ENCODE measurements around the gene ZNF729.

Gene ZNF729

GRCh38 chr19:22257916-22258315 is 28.3 kb upstream of the ZNF729 start:
- no peak overlapping the region for H3K9ac ChIP-seq (ENCODE audit: low read length)
- no peak overlapping the region for H3K4me3 ChIP-seq (ENCODE audit: low read depth, low read length, poor library complexity, severe bottlenecking)
- no peaks in the 10 kb centered on the region for H3K9me3 ChIP-seq (ENCODE audit: low read length)
- no peak overlapping the region for H3K27ac ChIP-seq (ENCODE audit: low read depth, low read length, poor library complexity, severe bottlenecking)
- H3K9me2 ChIP-seq (ENCODE audit: low read depth, low read length): no peaks in the 10 kb centered on the region
- no peaks in the 10 kb centered on the region for H3K4me1 ChIP-seq (ENCODE audit: insufficient read depth, low read length, severe bottlenecking)
- TF ChIP-seq CTCF (IDR thresholded peaks at IDR 0.05; ENCODE audit: low read length) (no peak), EZH2 (IDR thresholded peaks at IDR 0.05; ENCODE audit: borderline replicate concordance, low read length) (no peak)
- H3K27me3 ChIP-seq (ENCODE audit: insufficient read depth, low read length): no peaks in the 10 kb centered on the region
- H3K4me2 ChIP-seq (ENCODE audit: low read length): no peak overlapping the region
- H3K79me2 ChIP-seq (ENCODE audit: insufficient read depth, low read length): no peaks in the 10 kb centered on the region
- no peaks in the 10 kb centered on the region for H3F3A ChIP-seq (ENCODE audit: insufficient read depth, low read length)
- H3K36me3 ChIP-seq (ENCODE audit: insufficient read depth, low read length): no peaks in the 10 kb centered on the region
- no peaks in the 10 kb centered on the region for H4K20me1 ChIP-seq (ENCODE audit: insufficient read depth, low read length)
- H2AFZ ChIP-seq (ENCODE audit: low read length): no peak overlapping the region

- Histone ChIP-seq H3K27ac (ENCODE audit: low read depth, low read length, poor library complexity, severe bottlenecking) (no peak overlapping the region), H3K27me3 (ENCODE audit: insufficient read depth, low read length) (no peaks in the 10 kb centered on the region), H3K9ac (ENCODE audit: low read length) (no peak overlapping the region), H3K9me3 (ENCODE audit: low read length) (no peaks in the 10 kb centered on the region), H3K4me1 (ENCODE audit: insufficient read depth, low read length, severe bottlenecking) (no peaks in the 10 kb centered on the region), H3K79me2 (ENCODE audit: insufficient read depth, low read length) (no peaks in the 10 kb centered on the region), H4K20me1 (ENCODE audit: insufficient read depth, low read length) (no peaks in the 10 kb centered on the region), H3K9me2 (ENCODE audit: low read depth, low read length) (no peaks in the 10 kb centered on the region), H3F3A (ENCODE audit: insufficient read depth, low read length) (no peaks in the 10 kb centered on the region), H3K4me3 (ENCODE audit: low read depth, low read length, poor library complexity, severe bottlenecking) (no peak overlapping the region), H2AFZ (ENCODE audit: low read length) (no peak overlapping the region), H3K4me2 (ENCODE audit: low read length) (no peak overlapping the region), H3K36me3 (ENCODE audit: insufficient read depth, low read length) (no peaks in the 10 kb centered on the region)
- TF ChIP-seq EZH2 (IDR thresholded peaks at IDR 0.05; ENCODE audit: borderline replicate concordance, low read length): no peak
- TF ChIP-seq CTCF (IDR thresholded peaks at IDR 0.05; ENCODE audit: low read length): no peak
Observed at GRCh38 chr19:22260499-22260898, 25.7 kb upstream of the ZNF729 start.

GRCh38 chr19:22261596-22261995 is 24.6 kb upstream of the ZNF729 start:
- Histone ChIP-seq H3K9me3 (ENCODE audit: low read length) (no peaks in the 10 kb centered on the region), H3F3A (ENCODE audit: insufficient read depth, low read length) (no peaks in the 10 kb centered on the region), H3K36me3 (ENCODE audit: insufficient read depth, low read length) (no peaks in the 10 kb centered on the region), H4K20me1 (ENCODE audit: insufficient read depth, low read length) (no peaks in the 10 kb centered on the region), H2AFZ (ENCODE audit: low read length) (no peak overlapping the region), H3K79me2 (ENCODE audit: insufficient read depth, low read length) (no peaks in the 10 kb centered on the region), H3K4me2 (ENCODE audit: low read length) (no peak overlapping the region), H3K9ac (ENCODE audit: low read length) (no peak overlapping the region), H3K27ac (ENCODE audit: low read depth, low read length, poor library complexity, severe bottlenecking) (no peak overlapping the region), H3K4me1 (ENCODE audit: insufficient read depth, low read length, severe bottlenecking) (no peaks in the 10 kb centered on the region), H3K4me3 (ENCODE audit: low read depth, low read length, poor library complexity, severe bottlenecking) (no peak overlapping the region), H3K9me2 (ENCODE audit: low read depth, low read length) (no peaks in the 10 kb centered on the region), H3K27me3 (ENCODE audit: insufficient read depth, low read length) (no peaks in the 10 kb centered on the region)
- TF ChIP-seq EZH2 (IDR thresholded peaks at IDR 0.05; ENCODE audit: borderline replicate concordance, low read length) (no peak), CTCF (IDR thresholded peaks at IDR 0.05; ENCODE audit: low read length) (no peak)
